ENCODE data around the gene KANSL1L. TPM values are rescaled to one million over a fixed set of nuclear protein-coding genes. Genes with fewer than 3 reads are reported as not detected.

KANSL1L gene
- total and polyA plus RNA-seq, 9 donors, result 12.4 to 34.2 (median 14.9) TPM

DNA sequence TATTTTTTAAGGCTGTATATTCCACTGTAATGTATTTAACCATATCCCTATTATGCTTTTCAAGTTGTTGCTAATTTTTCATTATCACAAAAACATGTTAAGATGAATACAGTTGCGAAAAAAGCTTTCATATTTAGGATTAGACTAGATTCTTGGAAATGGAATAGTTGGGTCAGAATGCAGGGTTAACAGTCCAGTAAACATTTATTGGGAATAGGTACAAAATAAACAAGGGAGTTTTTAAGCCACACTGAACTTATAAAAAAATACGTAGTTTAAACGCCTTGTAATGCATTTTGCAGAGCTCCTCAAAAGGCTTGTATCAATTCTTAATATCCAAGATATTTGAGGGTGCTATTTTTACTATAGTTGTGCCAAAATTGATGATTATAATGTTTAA, 133.1 kb downstream of the KANSL1L start:
- H3K36me3 ChIP-seq (ENCODE audit: control insufficient read depth, insufficient read depth, low read length), result no peaks in the 10 kb centered on the region
- no peaks in the 10 kb centered on the region for H3K4me1 ChIP-seq (ENCODE audit: control insufficient read depth, insufficient read depth, low read length)
- no peak for DNase-seq
- no CpG with 5 or more reads among the region's 3 CpGs for WGBS (ENCODE audit: insufficient coverage)
- H3K27ac ChIP-seq (ENCODE audit: low read length), result no peak overlapping the region
- no peak overlapping the region for H3K4me3 ChIP-seq (ENCODE audit: low read length)
- no peaks in the 10 kb centered on the region for H3K9me3 ChIP-seq (replicated peaks; ENCODE audit: control insufficient read depth, low read depth, low read length)
- no peaks in the 10 kb centered on the region for H3K27me3 ChIP-seq (ENCODE audit: control insufficient read depth, insufficient read depth, low read length)

DNA sequence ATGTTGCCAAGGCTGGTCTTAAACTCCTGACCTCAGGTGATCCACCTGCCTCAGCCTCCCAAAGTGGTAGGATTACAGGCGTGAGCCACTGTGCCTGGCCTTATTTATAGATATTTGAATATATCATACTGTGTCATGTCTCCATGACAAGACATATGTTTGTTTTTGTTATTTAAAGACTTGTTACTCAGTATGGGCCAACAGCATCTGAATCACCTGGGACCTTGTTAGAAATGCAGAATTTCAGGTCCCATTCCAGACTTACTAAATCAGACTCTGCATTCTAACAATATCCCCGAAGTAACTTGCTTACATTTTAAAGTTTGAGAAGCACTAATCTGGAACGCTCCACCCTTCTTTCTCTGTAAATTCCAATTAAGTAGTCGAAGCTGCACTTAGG, 135.5 kb downstream of the KANSL1L start:
- Histone ChIP-seq H3K9me3 (replicated peaks; ENCODE audit: control insufficient read depth, low read depth, low read length) (no peaks in the 10 kb centered on the region), H3K27ac (ENCODE audit: low read length) (no peak overlapping the region), H3K4me1 (ENCODE audit: control insufficient read depth, insufficient read depth, low read length) (no peaks in the 10 kb centered on the region), H3K27me3 (ENCODE audit: control insufficient read depth, insufficient read depth, low read length) (no peaks in the 10 kb centered on the region), H3K36me3 (ENCODE audit: control insufficient read depth, insufficient read depth, low read length) (no peaks in the 10 kb centered on the region), H3K4me3 (ENCODE audit: low read length) (no peak overlapping the region)
- WGBS (ENCODE audit: insufficient coverage), result 97% methylated on average over 3 of the region's 4 CpGs
- no peak for DNase-seq

DNA sequence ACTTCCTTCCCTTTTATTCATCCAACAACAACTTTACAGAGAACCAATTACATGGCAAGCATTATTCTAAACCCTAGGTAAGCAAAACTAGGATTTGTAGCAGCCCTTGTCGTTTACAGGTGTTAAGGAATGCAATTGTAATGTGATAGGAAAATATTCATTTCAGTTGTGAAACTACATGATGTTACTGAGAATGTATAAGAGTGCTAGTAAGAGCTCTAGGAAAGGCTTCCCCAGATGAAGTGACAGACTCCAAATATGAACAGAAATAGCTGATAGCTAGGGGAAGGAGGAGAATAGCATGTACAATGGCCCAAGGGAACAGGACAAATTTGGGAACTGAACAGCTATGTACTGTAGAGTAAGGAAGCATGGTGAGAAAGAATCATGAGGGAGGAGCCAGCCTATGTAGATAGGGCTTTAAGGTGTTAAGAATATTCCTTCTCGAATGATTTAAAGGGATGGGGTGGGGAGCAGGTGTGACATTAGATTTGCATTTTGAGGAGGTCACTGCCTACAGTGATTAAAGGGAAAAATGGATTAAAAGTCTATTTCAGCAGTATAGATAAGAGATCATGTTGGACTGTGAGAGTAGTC, 137.0 kb downstream of the KANSL1L start:
- no peaks in the 10 kb centered on the region for H3K36me3 ChIP-seq (ENCODE audit: control insufficient read depth, insufficient read depth, low read length)
- no peak overlapping the region for H3K27ac ChIP-seq (ENCODE audit: low read length)
- no peak for DNase-seq
- H3K4me1 ChIP-seq (ENCODE audit: control insufficient read depth, insufficient read depth, low read length), result no peaks in the 10 kb centered on the region
- WGBS (ENCODE audit: insufficient coverage), result 81% methylated on average over 2 of the region's 2 CpGs
- no peaks in the 10 kb centered on the region for H3K27me3 ChIP-seq (ENCODE audit: control insufficient read depth, insufficient read depth, low read length)
- H3K9me3 ChIP-seq (replicated peaks; ENCODE audit: control insufficient read depth, low read depth, low read length), result no peaks in the 10 kb centered on the region
- no peak overlapping the region for H3K4me3 ChIP-seq (ENCODE audit: low read length)

DNA sequence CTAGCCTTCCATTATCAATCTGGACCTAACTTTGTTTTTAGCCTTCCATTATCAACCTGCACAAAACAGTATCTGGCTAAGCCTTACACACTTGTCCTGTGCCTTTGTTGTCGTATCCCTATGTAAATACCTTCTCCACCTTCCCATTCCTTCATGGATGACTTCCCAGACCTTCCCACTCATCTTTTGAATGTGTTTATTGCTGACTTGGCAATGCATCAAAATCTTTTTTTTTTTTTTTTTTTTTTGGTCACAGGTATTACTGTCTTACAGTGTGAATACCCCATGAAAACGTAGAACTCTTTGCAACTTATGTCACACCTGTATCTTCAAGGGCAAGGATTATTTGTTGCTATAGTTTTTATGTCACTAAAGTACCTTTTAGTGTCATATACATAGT, 143.0 kb downstream of the KANSL1L start:
- no CpG with 5 or more reads among the region's 2 CpGs for WGBS (ENCODE audit: insufficient coverage)
- Histone ChIP-seq H3K4me1 (ENCODE audit: control insufficient read depth, insufficient read depth, low read length) (no peaks in the 10 kb centered on the region), H3K36me3 (ENCODE audit: control insufficient read depth, insufficient read depth, low read length) (peaks cover 4% of the 10 kb centered on the region), H3K4me3 (ENCODE audit: low read length) (no peak overlapping the region), H3K27me3 (ENCODE audit: control insufficient read depth, insufficient read depth, low read length) (no peaks in the 10 kb centered on the region), H3K27ac (ENCODE audit: low read length) (no peak overlapping the region), H3K9me3 (replicated peaks; ENCODE audit: control insufficient read depth, low read depth, low read length) (no peaks in the 10 kb centered on the region)
- no peak for DNase-seq

DNA sequence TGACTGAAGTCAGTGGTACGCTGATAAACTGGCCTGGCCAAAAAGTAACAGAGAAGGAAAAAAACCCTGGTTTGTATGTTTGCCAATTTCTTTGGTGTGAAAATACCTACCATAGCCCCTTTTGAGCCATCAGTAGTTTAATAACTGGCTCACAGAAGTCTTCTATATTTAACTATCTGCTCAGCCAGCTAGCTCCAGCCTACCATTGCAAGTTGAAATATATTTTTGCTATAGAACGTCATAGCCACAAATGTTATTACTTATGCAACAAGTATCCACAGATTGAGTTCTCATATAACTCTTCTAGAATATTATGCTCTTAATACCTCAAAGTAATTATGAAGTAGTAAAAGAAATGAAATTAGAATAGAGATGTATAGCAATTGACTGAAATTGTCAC, 143.6 kb downstream of the KANSL1L start:
- WGBS (ENCODE audit: insufficient coverage), result no CpG with 5 or more reads among the region's 2 CpGs
- H3K9me3 ChIP-seq (replicated peaks; ENCODE audit: control insufficient read depth, low read depth, low read length), result no peaks in the 10 kb centered on the region
- no peaks in the 10 kb centered on the region for H3K4me1 ChIP-seq (ENCODE audit: control insufficient read depth, insufficient read depth, low read length)
- H3K36me3 ChIP-seq (ENCODE audit: control insufficient read depth, insufficient read depth, low read length), result peaks cover 4% of the 10 kb centered on the region
- H3K27ac ChIP-seq (ENCODE audit: low read length), result no peak overlapping the region
- no peaks in the 10 kb centered on the region for H3K27me3 ChIP-seq (ENCODE audit: control insufficient read depth, insufficient read depth, low read length)
- no peak for DNase-seq
- no peak overlapping the region for H3K4me3 ChIP-seq (ENCODE audit: low read length)

DNA sequence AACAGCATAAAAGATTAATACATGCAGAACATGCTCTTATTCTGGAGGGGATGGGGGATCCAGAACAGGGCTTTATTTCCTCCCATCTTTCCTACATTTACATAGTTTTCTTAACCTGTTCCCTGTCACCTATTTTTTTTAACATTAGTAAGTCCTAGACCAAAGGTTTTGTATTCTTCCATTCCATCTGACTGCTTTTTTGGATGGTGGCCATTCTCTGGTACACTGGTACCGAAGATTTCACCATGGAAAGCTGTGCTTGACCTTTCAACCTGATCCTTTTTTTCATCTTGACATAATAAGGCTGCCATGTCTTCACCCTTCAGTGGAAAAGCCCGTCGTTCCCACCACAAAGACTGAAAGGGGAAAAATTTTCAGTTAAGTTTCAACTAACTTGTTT, 148.4 kb downstream of the KANSL1L start:
- no peak overlapping the region for H3K27ac ChIP-seq (ENCODE audit: low read length)
- no peaks in the 10 kb centered on the region for H3K9me3 ChIP-seq (replicated peaks; ENCODE audit: control insufficient read depth, low read depth, low read length)
- 100% methylated on average over 1 of the region's 3 CpGs for WGBS (ENCODE audit: insufficient coverage)
- H3K4me1 ChIP-seq (ENCODE audit: control insufficient read depth, insufficient read depth, low read length), result no peaks in the 10 kb centered on the region
- H3K36me3 ChIP-seq (ENCODE audit: control insufficient read depth, insufficient read depth, low read length), result peaks cover 13% of the 10 kb centered on the region
- H3K27me3 ChIP-seq (ENCODE audit: control insufficient read depth, insufficient read depth, low read length), result no peaks in the 10 kb centered on the region
- no peak overlapping the region for H3K4me3 ChIP-seq (ENCODE audit: low read length)
- DNase-seq, result no peak

DNA sequence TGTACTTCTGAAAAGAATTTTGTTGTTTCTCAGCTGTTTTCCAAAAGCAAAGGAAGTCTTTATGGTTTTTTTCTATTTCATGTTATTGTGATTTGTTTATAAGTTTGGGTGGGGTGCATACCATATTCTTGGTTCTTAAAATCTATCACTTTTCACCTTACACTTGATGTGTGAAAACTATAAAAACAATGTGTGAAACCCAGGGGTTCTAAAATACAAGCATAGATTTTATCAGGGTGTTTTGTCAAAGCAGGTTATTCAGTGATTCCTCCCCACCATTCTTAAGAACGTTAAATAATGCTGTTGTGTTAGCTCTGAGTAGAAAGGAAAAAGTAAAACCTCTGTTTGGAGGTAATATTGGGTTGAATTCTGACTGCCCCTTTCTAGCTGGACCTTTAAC, 151.1 kb downstream of the KANSL1L start:
- H3K4me1 ChIP-seq (ENCODE audit: control insufficient read depth, insufficient read depth, low read length), result no peaks in the 10 kb centered on the region

DNA sequence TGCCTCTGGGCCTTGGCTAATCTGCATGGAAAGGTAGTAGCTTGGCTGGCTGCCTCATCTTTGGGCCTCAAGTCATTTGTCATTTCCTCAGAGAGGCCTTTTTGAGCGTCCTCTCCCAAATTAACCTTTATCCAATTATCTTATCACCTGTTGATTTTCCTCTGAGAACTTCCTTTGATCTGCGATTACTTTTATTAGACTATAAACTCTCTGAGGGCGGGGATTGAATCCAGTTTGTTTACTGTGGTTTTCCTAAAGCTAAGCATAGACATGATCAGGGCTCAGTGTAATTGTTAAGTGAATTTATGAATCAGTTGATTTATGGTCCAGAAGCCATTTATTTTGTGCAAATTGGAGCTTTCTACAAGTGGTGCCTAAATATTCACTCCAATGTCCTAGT, 161.3 kb downstream of the KANSL1L start:
- no peak overlapping the region for H3K4me3 ChIP-seq (ENCODE audit: low read length)
- WGBS (ENCODE audit: insufficient coverage), result no CpG with 5 or more reads among the region's 3 CpGs
- H3K9me3 ChIP-seq (replicated peaks; ENCODE audit: control insufficient read depth, low read depth, low read length), result no peaks in the 10 kb centered on the region
- peaks cover 14% of the 10 kb centered on the region for H3K36me3 ChIP-seq (ENCODE audit: control insufficient read depth, insufficient read depth, low read length)
- no peak overlapping the region for H3K27ac ChIP-seq (ENCODE audit: low read length)
- H3K4me1 ChIP-seq (ENCODE audit: control insufficient read depth, insufficient read depth, low read length), result no peaks in the 10 kb centered on the region
- H3K27me3 ChIP-seq (ENCODE audit: control insufficient read depth, insufficient read depth, low read length), result no peaks in the 10 kb centered on the region
- no peak for DNase-seq

More for the DNA sequence above, 151.1 kb downstream of the KANSL1L start:
- H3K27ac ChIP-seq (ENCODE audit: low read length), result no peak overlapping the region
- H3K4me3 ChIP-seq (ENCODE audit: low read length), result no peak overlapping the region
- H3K36me3 ChIP-seq (ENCODE audit: control insufficient read depth, insufficient read depth, low read length), result peaks cover 27% of the 10 kb centered on the region
- no peaks in the 10 kb centered on the region for H3K9me3 ChIP-seq (replicated peaks; ENCODE audit: control insufficient read depth, low read depth, low read length)
- no CpG with 5 or more reads among the region's 1 CpG for WGBS (ENCODE audit: insufficient coverage)
- DNase-seq, result no peak
- H3K27me3 ChIP-seq (ENCODE audit: control insufficient read depth, insufficient read depth, low read length), result no peaks in the 10 kb centered on the region

DNA sequence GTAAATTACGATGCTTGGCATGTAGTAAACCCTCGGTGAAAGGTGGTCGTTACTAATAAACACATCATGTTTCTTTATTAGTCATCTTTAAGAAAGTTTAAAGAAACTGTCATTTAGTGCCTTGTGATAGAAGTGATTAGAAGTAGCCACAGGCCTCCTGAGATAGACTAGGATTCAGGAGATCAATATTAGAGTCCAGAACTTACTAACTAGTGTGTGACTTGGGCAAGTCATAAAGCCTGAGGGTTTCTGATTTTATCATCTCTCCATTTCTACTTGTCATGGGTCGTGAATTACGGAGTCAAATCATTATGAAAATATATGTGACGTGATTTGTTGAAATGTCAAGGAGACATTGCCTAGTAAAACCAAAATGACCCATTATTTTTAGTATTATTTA, 162.1 kb downstream of the KANSL1L start:
- Histone ChIP-seq H3K27me3 (ENCODE audit: control insufficient read depth, insufficient read depth, low read length) (no peaks in the 10 kb centered on the region), H3K36me3 (ENCODE audit: control insufficient read depth, insufficient read depth, low read length) (peaks cover 14% of the 10 kb centered on the region), H3K4me1 (ENCODE audit: control insufficient read depth, insufficient read depth, low read length) (peaks cover 2% of the 10 kb centered on the region), H3K4me3 (ENCODE audit: low read length) (no peak overlapping the region), H3K9me3 (replicated peaks; ENCODE audit: control insufficient read depth, low read depth, low read length) (no peaks in the 10 kb centered on the region), H3K27ac (ENCODE audit: low read length) (no peak overlapping the region)
- no CpG with 5 or more reads among the region's 6 CpGs for WGBS (ENCODE audit: insufficient coverage)
- DNase-seq, result no peak

DNA sequence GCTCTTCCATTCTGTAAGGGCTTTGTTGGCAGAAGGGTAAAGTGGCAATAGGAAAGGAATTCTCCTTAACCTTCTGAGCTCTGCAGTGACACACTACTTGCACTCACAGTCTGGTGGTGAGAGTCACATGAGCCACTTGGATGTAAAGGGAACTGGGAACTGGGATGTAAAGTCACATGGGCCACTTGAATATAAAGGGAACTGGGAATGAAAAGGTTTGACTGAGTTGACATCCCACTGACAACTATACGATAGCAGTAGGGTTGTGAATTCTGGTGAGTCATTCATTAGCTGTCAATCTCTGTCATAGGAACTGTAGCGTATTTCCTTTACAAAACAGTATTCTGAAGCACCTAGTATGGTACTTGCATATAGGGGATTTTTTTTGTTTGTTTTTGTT, 163.3 kb downstream of the KANSL1L start:
- H3K36me3 ChIP-seq (ENCODE audit: control insufficient read depth, insufficient read depth, low read length), result peaks cover 14% of the 10 kb centered on the region
- H3K27me3 ChIP-seq (ENCODE audit: control insufficient read depth, insufficient read depth, low read length), result no peaks in the 10 kb centered on the region
- H3K4me1 ChIP-seq (ENCODE audit: control insufficient read depth, insufficient read depth, low read length), result peaks cover 2% of the 10 kb centered on the region
- H3K27ac ChIP-seq (ENCODE audit: low read length), result no peak overlapping the region
- peak; percentile 53 for DNase-seq
- no peaks in the 10 kb centered on the region for H3K9me3 ChIP-seq (replicated peaks; ENCODE audit: control insufficient read depth, low read depth, low read length)
- WGBS (ENCODE audit: insufficient coverage), result no CpG with 5 or more reads among the region's 2 CpGs
- H3K4me3 ChIP-seq (ENCODE audit: low read length), result no peak overlapping the region

DNA sequence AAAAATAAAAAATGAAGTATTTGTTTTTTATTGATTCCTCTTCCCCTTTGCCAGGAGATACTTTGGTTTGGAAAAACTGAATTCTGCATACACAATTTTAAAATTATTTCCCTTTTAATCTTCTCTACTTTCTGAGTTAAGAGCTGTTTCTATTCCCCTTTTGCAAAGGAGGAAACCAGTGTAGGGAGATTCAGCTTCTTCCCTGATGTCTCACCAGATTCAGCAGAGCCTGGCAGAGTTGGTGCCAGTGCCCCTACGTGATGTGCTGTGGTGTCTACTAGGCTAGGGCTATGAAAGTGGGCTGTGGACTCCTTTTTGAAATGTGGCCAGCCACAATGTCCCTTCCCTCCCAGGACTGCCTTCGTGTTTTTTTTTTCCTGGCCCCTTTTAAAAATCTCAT, 166.3 kb downstream of the KANSL1L start:
- DNase-seq, result no peak
- Histone ChIP-seq H3K9me3 (replicated peaks; ENCODE audit: control insufficient read depth, low read depth, low read length) (no peaks in the 10 kb centered on the region), H3K27ac (ENCODE audit: low read length) (no peak overlapping the region), H3K36me3 (ENCODE audit: control insufficient read depth, insufficient read depth, low read length) (peaks cover 13% of the 10 kb centered on the region), H3K27me3 (ENCODE audit: control insufficient read depth, insufficient read depth, low read length) (no peaks in the 10 kb centered on the region), H3K4me3 (ENCODE audit: low read length) (no peak overlapping the region), H3K4me1 (ENCODE audit: control insufficient read depth, insufficient read depth, low read length) (peaks cover 6% of the 10 kb centered on the region)
- WGBS (ENCODE audit: insufficient coverage), result no CpG with 5 or more reads among the region's 2 CpGs

All from muscle of leg (tissue), 11 donors.